ENCODE measurements around the gene ZEB1.
"Not testable (repeated sequence)": the region's sequence is repeated elsewhere in the genome, so short reads cannot be mapped to it uniquely, and the experiment has no call there.

Gene ZEB1

GRCh38 chr10:31413325-31413724, 94.3 kb downstream of the ZEB1 start:
- no peak overlapping the region for H3K27ac ChIP-seq
- no peak overlapping the region for H3K4me3 ChIP-seq
- H3K9me3 ChIP-seq (ENCODE audit: low read depth, low read length): no peaks in the 10 kb centered on the region
- H3K36me3 ChIP-seq (ENCODE audit: insufficient read depth, low read length): no peaks in the 10 kb centered on the region
- no peak overlapping the region for H3K9ac ChIP-seq (ENCODE audit: insufficient read length)
- TF ChIP-seq EZH2 (IDR thresholded peaks at IDR 0.05) (no peak), POLR2AphosphoS5 (IDR thresholded peaks at IDR 0.05; ENCODE audit: borderline replicate concordance, low read depth, low read length) (no peak), FOXP2 (optimal IDR thresholded peaks at IDR 0.05; ENCODE audit: control extremely low read depth, extremely low read length, insufficient read depth) (no peak)
- DNase-seq (ENCODE audit: low read depth, low spot score): no peak

GRCh38 chr10:31418481-31418880, 99.5 kb downstream of the ZEB1 start:
- TF ChIP-seq EZH2 (IDR thresholded peaks at IDR 0.05): no peak
- no peak for TF ChIP-seq FOXP2 (optimal IDR thresholded peaks at IDR 0.05; ENCODE audit: control extremely low read depth, extremely low read length, insufficient read depth)
- TF ChIP-seq POLR2AphosphoS5 (IDR thresholded peaks at IDR 0.05; ENCODE audit: borderline replicate concordance, low read depth, low read length): no peak
- Histone ChIP-seq H3K36me3 (ENCODE audit: insufficient read depth, low read length) (no peaks in the 10 kb centered on the region), H3K27ac (no peak overlapping the region), H3K9ac (ENCODE audit: insufficient read length) (no peak overlapping the region), H3K9me3 (ENCODE audit: low read depth, low read length) (no peaks in the 10 kb centered on the region), H3K4me3 (no peak overlapping the region)
- DNase-seq (ENCODE audit: low read depth, low spot score): no peak

DNA sequence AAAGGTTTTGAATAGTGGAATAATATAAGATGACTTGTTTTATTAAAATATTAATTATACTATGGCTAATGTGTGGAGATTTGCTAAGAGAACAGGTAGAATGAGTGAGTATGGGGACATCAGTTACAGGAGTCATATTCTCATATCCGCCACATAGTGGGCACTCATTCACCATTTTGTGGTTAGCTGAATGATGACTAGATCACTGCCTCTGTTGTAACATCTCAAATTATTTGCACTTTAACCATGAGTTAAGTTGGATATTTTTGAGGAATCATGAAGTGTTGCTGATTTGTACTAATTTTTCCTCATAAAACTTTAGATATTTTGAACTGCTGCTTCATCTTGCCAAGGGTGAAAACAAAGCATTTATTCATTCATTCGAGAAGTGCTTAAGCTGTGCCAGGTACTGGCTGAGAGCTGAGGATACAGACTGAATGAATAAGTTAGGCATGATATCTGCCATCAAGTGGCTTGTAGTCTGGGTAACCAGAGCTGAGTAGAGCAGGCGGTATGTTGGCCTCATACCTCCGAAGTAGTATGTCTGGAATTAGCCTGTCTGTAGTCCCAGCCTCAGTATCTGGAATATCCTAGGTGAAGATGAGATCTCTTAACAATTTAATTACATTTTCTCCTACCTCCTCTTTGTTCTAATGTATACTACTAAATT, 100.5 kb downstream of the ZEB1 start:
- Histone ChIP-seq H3K36me3 (ENCODE audit: insufficient read depth, low read length) (no peaks in the 10 kb centered on the region), H3K9ac (ENCODE audit: insufficient read length) (no peak overlapping the region), H3K27ac (no peak overlapping the region), H3K4me3 (no peak overlapping the region), H3K9me3 (ENCODE audit: low read depth, low read length) (no peaks in the 10 kb centered on the region)
- DNase-seq (ENCODE audit: low read depth, low spot score): no peak
- no peak for TF ChIP-seq EZH2 (IDR thresholded peaks at IDR 0.05)

- no peak overlapping the region for H3K9ac ChIP-seq (ENCODE audit: insufficient read length)
- TF ChIP-seq FOXP2 (optimal IDR thresholded peaks at IDR 0.05; ENCODE audit: control extremely low read depth, extremely low read length, insufficient read depth): no peak
- no peak for TF ChIP-seq POLR2AphosphoS5 (IDR thresholded peaks at IDR 0.05; ENCODE audit: borderline replicate concordance, low read depth, low read length)
- no peak for TF ChIP-seq EZH2 (IDR thresholded peaks at IDR 0.05)
- H3K36me3 ChIP-seq (ENCODE audit: insufficient read depth, low read length): no peaks in the 10 kb centered on the region
- H3K9me3 ChIP-seq (ENCODE audit: low read depth, low read length): no peaks in the 10 kb centered on the region
- no peak for DNase-seq (ENCODE audit: low read depth, low spot score)
- no peak overlapping the region for H3K27ac ChIP-seq
- no peak overlapping the region for H3K4me3 ChIP-seq
These were observed 102.3 kb downstream of the ZEB1 start for GRCh38 chr10:31421322-31421721.

- TF ChIP-seq EZH2 (IDR thresholded peaks at IDR 0.05) (no peak), FOXP2 (optimal IDR thresholded peaks at IDR 0.05; ENCODE audit: control extremely low read depth, extremely low read length, insufficient read depth) (no peak), POLR2AphosphoS5 (IDR thresholded peaks at IDR 0.05; ENCODE audit: borderline replicate concordance, low read depth, low read length) (no peak)
- DNase-seq (ENCODE audit: low read depth, low spot score): no peak
These were observed 103.6 kb downstream of the ZEB1 start for GRCh38 chr10:31422634-31423033.

GRCh38 chr10:31424473-31424872, 105.5 kb downstream of the ZEB1 start:
- no peak for DNase-seq (ENCODE audit: low read depth, low spot score)
- Histone ChIP-seq H3K9me3 (ENCODE audit: low read depth, low read length) (no peaks in the 10 kb centered on the region), H3K36me3 (ENCODE audit: insufficient read depth, low read length) (no peaks in the 10 kb centered on the region), H3K9ac (ENCODE audit: insufficient read length) (no peak overlapping the region), H3K27ac (no peak overlapping the region), H3K4me3 (no peak overlapping the region)
- TF ChIP-seq EZH2 (IDR thresholded peaks at IDR 0.05): no peak
- no peak for TF ChIP-seq POLR2AphosphoS5 (IDR thresholded peaks at IDR 0.05; ENCODE audit: borderline replicate concordance, low read depth, low read length)
- no peak for TF ChIP-seq FOXP2 (optimal IDR thresholded peaks at IDR 0.05; ENCODE audit: control extremely low read depth, extremely low read length, insufficient read depth)

More at GRCh38 chr10:31422634-31423033, 103.6 kb downstream of the ZEB1 start:
- Histone ChIP-seq H3K4me3 (no peak overlapping the region), H3K9ac (ENCODE audit: insufficient read length) (no peak overlapping the region), H3K9me3 (ENCODE audit: low read depth, low read length) (no peaks in the 10 kb centered on the region), H3K36me3 (ENCODE audit: insufficient read depth, low read length) (no peaks in the 10 kb centered on the region), H3K27ac (no peak overlapping the region)

DNA sequence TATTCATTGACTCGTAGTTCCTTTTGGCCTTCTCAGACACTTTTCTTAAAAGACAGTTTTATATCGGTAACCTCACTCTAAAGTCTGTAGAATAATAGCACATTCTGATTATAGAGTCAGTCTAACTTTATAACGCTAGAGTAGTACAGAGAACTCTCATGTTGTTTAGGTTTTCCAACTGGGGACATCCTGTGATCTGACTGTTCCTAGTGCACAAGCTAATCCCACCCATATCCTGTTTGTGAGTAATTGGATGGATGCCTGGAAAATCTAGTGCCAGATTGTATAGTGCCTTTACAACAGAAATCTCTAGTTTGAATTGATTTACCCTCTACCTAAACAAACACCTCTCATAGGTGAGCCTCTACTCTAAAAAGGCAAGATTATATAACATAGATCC, 107.4 kb downstream of the ZEB1 start:
- TF ChIP-seq POLR2AphosphoS5 (IDR thresholded peaks at IDR 0.05; ENCODE audit: borderline replicate concordance, low read depth, low read length) (no peak), FOXP2 (optimal IDR thresholded peaks at IDR 0.05; ENCODE audit: control extremely low read depth, extremely low read length, insufficient read depth) (no peak), EZH2 (IDR thresholded peaks at IDR 0.05) (no peak)
- H3K9ac ChIP-seq (ENCODE audit: insufficient read length): no peak overlapping the region
- no peaks in the 10 kb centered on the region for H3K9me3 ChIP-seq (ENCODE audit: low read depth, low read length)
- peak; percentile 10 for DNase-seq (ENCODE audit: low read depth, low spot score)
- no peak overlapping the region for H3K4me3 ChIP-seq
- no peaks in the 10 kb centered on the region for H3K36me3 ChIP-seq (ENCODE audit: insufficient read depth, low read length)
- no peak overlapping the region for H3K27ac ChIP-seq

DNA sequence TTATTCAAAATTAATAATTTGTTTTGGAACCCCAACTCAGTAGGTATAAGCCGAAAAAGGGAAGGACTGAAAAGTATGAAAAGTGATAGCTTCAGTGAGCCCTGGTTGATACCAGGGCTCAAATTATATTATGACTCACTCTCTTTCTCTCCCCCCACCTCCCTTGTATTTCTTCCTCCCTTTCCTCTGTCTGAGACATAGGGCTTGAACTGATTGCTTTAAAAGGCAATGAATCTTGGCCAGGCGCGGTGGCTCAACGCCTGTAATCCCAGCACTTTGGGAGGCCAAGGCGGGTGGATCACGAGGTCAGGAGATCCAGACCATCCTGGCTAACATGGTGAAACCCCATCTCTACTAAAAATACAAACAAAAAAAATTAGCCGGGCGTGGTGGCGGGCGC, 108.3 kb downstream of the ZEB1 start:
- not testable (repeated sequence) for H3K4me3 ChIP-seq; DNase-seq (ENCODE audit: low read depth, low spot score); H3K9ac ChIP-seq (ENCODE audit: insufficient read length); H3K36me3 ChIP-seq (ENCODE audit: insufficient read depth, low read length); H3K9me3 ChIP-seq (ENCODE audit: low read depth, low read length); H3K27ac ChIP-seq

DNA sequence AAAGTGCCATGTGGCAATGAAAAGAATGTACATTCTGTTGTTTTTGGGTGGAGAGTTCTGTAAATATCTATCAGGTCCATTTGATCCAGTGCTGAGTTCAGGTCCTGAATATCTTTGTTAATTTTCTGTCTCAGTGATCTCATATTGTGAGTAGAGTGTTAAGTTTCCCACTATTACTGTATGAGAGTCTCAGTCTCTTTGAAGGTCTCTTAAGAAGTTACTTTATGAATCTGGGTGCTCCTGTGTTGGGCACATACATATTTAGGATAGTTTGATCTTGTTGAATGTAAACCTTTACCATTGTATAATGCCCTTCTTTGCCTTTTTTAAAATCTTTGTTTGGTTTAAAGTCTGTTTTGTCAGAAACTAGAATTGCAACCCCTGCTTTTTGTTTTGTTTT, 109.5 kb downstream of the ZEB1 start:
- not testable (repeated sequence) for H3K4me3 ChIP-seq; DNase-seq (ENCODE audit: low read depth, low spot score); H3K9ac ChIP-seq (ENCODE audit: insufficient read length); H3K27ac ChIP-seq; H3K9me3 ChIP-seq (ENCODE audit: low read depth, low read length); H3K36me3 ChIP-seq (ENCODE audit: insufficient read depth, low read length)
